Measurements from ENCODE around the gene SBF2.
"Not testable (repeated sequence)": the region's sequence is repeated elsewhere in the genome, so short reads cannot be mapped to it uniquely, and the experiment has no call there.

Gene SBF2

GRCh38 chr11:10268746-10269488, 25.1 kb downstream of the SBF2 start:
- H3K27ac ChIP-seq (ENCODE audit: low read length), result no peak overlapping the region
- H3K4me2 ChIP-seq (ENCODE audit: low read length), result no peak overlapping the region
- no peak for TF ChIP-seq CTCF (IDR thresholded peaks at IDR 0.05; ENCODE audit: low read depth, low read length)
- TF ChIP-seq EZH2phosphoT487 (IDR thresholded peaks at IDR 0.05; ENCODE audit: low read depth), result no peak
- H3K36me3 ChIP-seq (replicated peaks; ENCODE audit: low read depth, low read length), result no peaks in the 10 kb centered on the region
- H3K9me3 ChIP-seq (ENCODE audit: insufficient read depth, low read length), result no peaks in the 10 kb centered on the region
- H3K4me3 ChIP-seq (ENCODE audit: low read length), result no peak overlapping the region
- H3K4me1 ChIP-seq (ENCODE audit: low read length), result peaks cover 6% of the 10 kb centered on the region
- no peak overlapping the region for H3K9ac ChIP-seq (ENCODE audit: low read length)
- no peaks in the 10 kb centered on the region for H3K79me2 ChIP-seq (ENCODE audit: low read length)
- H3K27me3 ChIP-seq (ENCODE audit: low read depth, low read length), result peaks cover 3% of the 10 kb centered on the region; the same call in 1 of the 2 replicates
- H2AFZ ChIP-seq (ENCODE audit: low read depth, low read length), result no peak overlapping the region
- H4K20me1 ChIP-seq (ENCODE audit: insufficient read depth, low read length), result no peaks in the 10 kb centered on the region

- Histone ChIP-seq H3K4me1 (ENCODE audit: low read length) (no peaks in the 10 kb centered on the region), H4K20me1 (ENCODE audit: insufficient read depth, low read length) (no peaks in the 10 kb centered on the region), H3K36me3 (replicated peaks; ENCODE audit: low read depth, low read length) (no peaks in the 10 kb centered on the region), H3K27ac (ENCODE audit: low read length) (no peak overlapping the region), H2AFZ (ENCODE audit: low read depth, low read length) (no peak overlapping the region), H3K79me2 (ENCODE audit: low read length) (no peaks in the 10 kb centered on the region), H3K9ac (ENCODE audit: low read length) (no peak overlapping the region), H3K27me3 (ENCODE audit: low read depth, low read length) (peaks cover 9% of the 10 kb centered on the region; the same call in 1 of the 2 replicates), H3K9me3 (ENCODE audit: insufficient read depth, low read length) (no peaks in the 10 kb centered on the region), H3K4me2 (ENCODE audit: low read length) (no peak overlapping the region), H3K4me3 (ENCODE audit: low read length) (no peak overlapping the region)
- TF ChIP-seq EZH2phosphoT487 (IDR thresholded peaks at IDR 0.05; ENCODE audit: low read depth) (no peak), CTCF (IDR thresholded peaks at IDR 0.05; ENCODE audit: low read depth, low read length) (no peak)
Measured at GRCh38 chr11:10267821-10268220, 26.2 kb downstream of the SBF2 start.

GRCh38 chr11:10265936-10266335, 28.1 kb downstream of the SBF2 start:
- no peak overlapping the region for H3K4me2 ChIP-seq (ENCODE audit: low read length)
- H3K27ac ChIP-seq (ENCODE audit: low read length), result no peak overlapping the region
- peaks cover 18% of the 10 kb centered on the region for H3K27me3 ChIP-seq (ENCODE audit: low read depth, low read length)
- H4K20me1 ChIP-seq (ENCODE audit: insufficient read depth, low read length), result no peaks in the 10 kb centered on the region
- no peak overlapping the region for H2AFZ ChIP-seq (ENCODE audit: low read depth, low read length)
- H3K79me2 ChIP-seq (ENCODE audit: low read length), result no peaks in the 10 kb centered on the region
- no peaks in the 10 kb centered on the region for H3K36me3 ChIP-seq (replicated peaks; ENCODE audit: low read depth, low read length)
- H3K4me1 ChIP-seq (ENCODE audit: low read length), result no peaks in the 10 kb centered on the region
- H3K4me3 ChIP-seq (ENCODE audit: low read length), result no peak overlapping the region
- no peak overlapping the region for H3K9ac ChIP-seq (ENCODE audit: low read length)
- no peaks in the 10 kb centered on the region for H3K9me3 ChIP-seq (ENCODE audit: insufficient read depth, low read length)
- TF ChIP-seq EZH2phosphoT487 (IDR thresholded peaks at IDR 0.05; ENCODE audit: low read depth) (no peak), CTCF (IDR thresholded peaks at IDR 0.05; ENCODE audit: low read depth, low read length) (no peak)

- H4K20me1 ChIP-seq (ENCODE audit: insufficient read depth, low read length); H3K4me1 ChIP-seq (ENCODE audit: low read length); H3K4me2 ChIP-seq (ENCODE audit: low read length); H3K9ac ChIP-seq (ENCODE audit: low read length); H3K27ac ChIP-seq (ENCODE audit: low read length); H3K4me3 ChIP-seq (ENCODE audit: low read length); H2AFZ ChIP-seq (ENCODE audit: low read depth, low read length); H3K79me2 ChIP-seq (ENCODE audit: low read length); H3K9me3 ChIP-seq (ENCODE audit: insufficient read depth, low read length); H3K36me3 ChIP-seq (replicated peaks; ENCODE audit: low read depth, low read length): not testable (repeated sequence)
- peaks cover 18% of the 10 kb centered on the region for H3K27me3 ChIP-seq (ENCODE audit: low read depth, low read length)
Measured at GRCh38 chr11:10264716-10265115, 29.3 kb downstream of the SBF2 start.
